Activated effector memory CD4-positive, alpha-beta T cell treated with anti-CD3 and anti-CD28 coated beads, Interleukin-2, amount 50 U/mL, for 16 hours (primary cell): ENCODE data around the gene AGBL4.

Experiments used
- DNase-seq: peaks from one replicate; pipeline ENCODE4 v3.0.0-alpha.2; 2020

The AGBL4 gene

GRCh38 chr1:48499211-48499735 is 1524.5 kb downstream of the AGBL4 start:
- no peak for DNase-seq

DNA sequence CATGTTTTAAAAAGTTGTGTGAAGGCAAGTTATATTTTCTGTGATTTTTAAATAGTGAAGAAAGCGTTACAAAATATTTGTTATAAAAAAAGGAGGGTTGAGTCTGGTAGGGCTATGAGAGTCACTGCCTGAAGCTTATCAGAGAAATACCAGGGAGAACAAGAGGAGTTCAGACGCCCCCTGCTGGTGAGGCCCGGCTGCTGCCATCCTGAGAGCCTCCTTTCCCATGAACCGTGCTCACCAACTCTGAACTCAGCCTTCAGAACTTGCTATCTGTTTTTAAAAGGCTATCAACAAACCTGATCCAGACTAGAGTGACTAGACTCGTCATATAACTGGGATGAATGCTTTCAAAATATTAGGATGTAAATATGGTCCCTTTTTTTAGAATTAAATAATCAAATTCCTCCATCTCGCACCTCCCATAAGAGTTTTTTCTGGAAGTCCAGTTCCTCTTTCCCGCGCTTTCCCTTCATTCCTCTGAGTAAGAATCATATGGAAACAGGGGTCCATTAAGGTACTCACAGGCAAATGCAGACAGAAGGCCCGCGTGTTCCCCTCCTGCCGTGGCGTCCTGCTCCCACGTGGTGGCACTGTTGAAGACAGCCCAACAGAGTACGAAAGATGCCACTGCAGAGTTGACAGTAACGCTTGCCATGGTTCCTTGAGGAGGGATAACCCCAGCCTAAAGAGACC is 1525.5 kb downstream of the AGBL4 start:
- DNase-seq: peak; percentile 87

GRCh38 chr1:48495911-48496310 is 1527.8 kb downstream of the AGBL4 start:
- no peak for DNase-seq

- no peak for DNase-seq
These were observed 1528.6 kb downstream of the AGBL4 start for GRCh38 chr1:48495166-48495565.

DNA sequence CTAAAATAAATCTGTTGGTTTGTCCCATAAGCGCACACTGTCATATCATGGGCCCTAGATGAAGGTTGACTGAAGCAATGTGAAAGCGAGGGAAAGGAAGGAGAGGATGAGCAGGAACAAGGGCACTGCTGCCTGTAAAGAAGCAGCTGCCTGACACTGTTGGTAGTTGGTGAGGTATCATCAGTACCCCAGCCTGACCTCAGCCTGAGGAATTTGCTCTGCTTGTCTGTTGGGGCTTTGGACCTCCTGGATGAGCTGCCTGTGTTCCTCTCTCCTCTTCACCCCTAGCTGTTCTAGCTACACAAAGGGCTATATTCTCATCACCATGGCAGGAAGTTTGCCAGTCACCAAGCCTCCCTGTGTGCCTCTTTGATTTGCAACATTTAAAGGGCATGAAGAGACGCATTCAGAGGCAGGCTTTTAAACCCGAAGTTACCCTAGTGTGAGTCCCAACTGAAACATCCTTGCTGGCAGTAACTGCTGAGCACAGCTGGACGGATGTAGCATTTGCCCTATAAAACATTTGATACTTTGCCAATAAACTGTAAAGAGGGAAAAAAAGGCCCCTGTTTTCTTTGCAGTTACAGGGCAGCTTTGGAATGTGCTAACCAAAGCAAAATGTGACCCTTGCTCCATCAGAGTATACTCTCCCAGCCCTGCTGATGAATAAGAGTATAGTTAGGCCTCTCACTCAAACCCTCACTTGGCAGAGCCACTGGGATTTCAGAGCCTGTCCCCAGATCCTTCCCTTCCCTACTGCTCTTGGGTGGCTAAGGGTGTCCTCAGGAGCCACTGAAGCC is 1529.6 kb downstream of the AGBL4 start:
- DNase-seq: no peak

DNA sequence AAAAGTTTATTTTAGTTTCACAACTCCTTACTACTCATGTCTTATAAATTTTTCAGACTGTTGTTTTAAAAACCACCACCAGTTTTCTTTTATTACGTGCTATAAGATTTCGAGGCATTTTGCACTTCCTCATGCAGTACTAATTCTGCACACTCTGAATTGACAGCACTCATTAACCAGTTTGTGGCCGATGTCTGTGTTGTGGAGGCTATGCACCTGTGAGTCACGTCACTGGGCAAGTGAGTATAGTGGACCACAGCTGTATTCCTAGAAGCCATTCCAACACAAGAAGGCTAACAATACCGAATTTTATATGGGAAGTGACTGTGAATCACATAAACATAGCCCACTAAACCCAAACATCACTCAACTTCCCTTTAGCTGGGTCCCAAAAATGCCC is 1530.7 kb downstream of the AGBL4 start:
- DNase-seq: no peak

DNA sequence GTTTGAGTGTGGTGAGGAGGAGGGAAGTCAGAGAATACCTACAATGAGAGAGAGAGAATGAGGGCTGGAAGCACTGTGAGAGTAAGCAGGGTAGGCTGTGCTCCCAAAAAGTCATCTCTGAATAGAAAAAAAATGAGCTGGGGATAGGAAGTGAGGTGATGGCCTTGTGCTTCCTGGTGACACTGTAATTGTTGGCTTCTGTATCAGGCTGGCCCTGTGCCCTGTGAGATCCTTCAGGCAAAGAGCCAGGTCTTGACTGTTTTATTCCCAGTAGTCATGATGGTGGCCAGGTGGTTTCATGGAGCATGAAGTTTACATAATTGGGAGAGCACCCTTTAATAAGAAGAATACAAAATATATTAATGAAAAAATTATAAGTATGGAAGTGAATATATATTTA is 1531.4 kb downstream of the AGBL4 start:
- no peak for DNase-seq

GRCh38 chr1:48488721-48489120 is 1535.0 kb downstream of the AGBL4 start:
- DNase-seq: no peak
